Right lobe of liver (tissue), 6 donors: ENCODE data around the gene GRID2IP. TPM values are rescaled to one million over a fixed set of nuclear protein-coding genes. Genes with fewer than 3 reads are reported as not detected.

Experiments
- ATAC-seq, 4 donors: fragments of 200-7000 bp; cut with Tn5 transposase; one replicate each; pipeline ENCODE4 v1.9.1; 2020; ENCODE audit warnings: mild to moderate bottlenecking in 4 of 4, moderate library complexity in 4 of 4
- DNase-seq, 3 donors: peaks; one replicate each; pipeline ENCODE4 v3.0.0-alpha.2; 2020
- H3K27ac ChIP-seq, 3 donors: fragments of 200-600 bp; one replicate each; pipeline ENCODE4 v1.8.0; 2022
- H3K27me3 ChIP-seq, 2 donors: fragments of 200-600 bp; one replicate each; pipeline ENCODE4 v1.8.0; 2022
- H3K36me3 ChIP-seq, 4 donors: fragments of 200-600 bp; sonication (generic) in 1 of 4; one replicate each; pipeline versions ENCODE4 v1.5.1 to v1.8.0; 2017 to 2022; ENCODE audit warnings: control low read depth in 1 of 4
- H3K4me1 ChIP-seq, 4 donors: fragments of 200-600 bp; sonication (generic) in 1 of 4; one replicate each; pipeline versions ENCODE4 v1.5.1 to v1.8.0; 2017 to 2022; ENCODE audit warnings: control low read depth in 1 of 4
- H3K4me3 ChIP-seq, 3 donors: fragments of 200-600 bp; one replicate each; pipeline ENCODE4 v1.8.0; 2022
- H3K9me3 ChIP-seq, 4 donors: fragments of 200-600 bp; sonication (generic) in 1 of 4; one replicate each; pipeline versions ENCODE4 v1.5.1 to v1.8.0; 2017 to 2022; ENCODE audit warnings: control low read depth in 1 of 4
- POLR2A ChIP-seq: fragments of 450-650 bp; IDR thresholded peaks from one replicate; pipeline ENCODE4 v1.6.1; 2017; ENCODE audit warnings: antibody characterized with exemption, mild to moderate bottlenecking
- WGBS: methylation state at CpG from one replicate; pipeline ENCODE4 v1.1.6; 2018; ENCODE audit warnings: low coverage, low lambda C conversion rate; ENCODE audit not compliant: insufficient coverage; ENCODE audit errors: missing lambda C conversion rate; 5-methylcytosine and 5-hydroxymethylcytosine counted together
- intact Hi-C, 2 donors: fragments of 100-400 bp; cut with DNase I; formaldehyde crosslinking; loops; one replicate each; pipeline versions ENCODE4 v1.11.2 to v1.14.1; 2022
- total RNA-seq, 6 experiments: library from RNA; depleted of rRNA in 2 of 6; stranded (reverse); fragments of >200 nt in 2 of 6; fragmentation: NEBNext Ultra II Directional in 3 of 6; extraction: Animal tissue kit (Norgen Biotek cat#: 25700) in 3 of 6; gene quantifications; one replicate each; pipeline versions ENCODE4 v1.1.0 to v1.2.4, GENCODE V29; 2016 to 2023
- TF ChIP-seq, protein P1 (sequence below), 4 donors: fragments of 200-600 bp in 3 of 4; fragments of 450-650 bp in 1 of 4; IDR thresholded peaks; one replicate each; pipeline versions ENCODE4 v1.5.1 to v1.8.0; 2016 to 2022; ENCODE audit warnings: antibody characterized with exemption in 4 of 4, mild to moderate bottlenecking in 2 of 4
- donor health status: DM: no; HTN: yes; CAD: no.
- donor health status: DM: no; HTN: no; CAD: no.
- donor health status: DM: no; HTN: no; CAD: no.
- donor health status: DM: no; HTN: yes; CAD: no.
- donor health status: DM: no; HTN: yes; CAD: no.

Gene GRID2IP
- total RNA-seq, 6 experiments from 2014 or later: 0.05 to 0.07 TPM; not detected in 4

DNA sequence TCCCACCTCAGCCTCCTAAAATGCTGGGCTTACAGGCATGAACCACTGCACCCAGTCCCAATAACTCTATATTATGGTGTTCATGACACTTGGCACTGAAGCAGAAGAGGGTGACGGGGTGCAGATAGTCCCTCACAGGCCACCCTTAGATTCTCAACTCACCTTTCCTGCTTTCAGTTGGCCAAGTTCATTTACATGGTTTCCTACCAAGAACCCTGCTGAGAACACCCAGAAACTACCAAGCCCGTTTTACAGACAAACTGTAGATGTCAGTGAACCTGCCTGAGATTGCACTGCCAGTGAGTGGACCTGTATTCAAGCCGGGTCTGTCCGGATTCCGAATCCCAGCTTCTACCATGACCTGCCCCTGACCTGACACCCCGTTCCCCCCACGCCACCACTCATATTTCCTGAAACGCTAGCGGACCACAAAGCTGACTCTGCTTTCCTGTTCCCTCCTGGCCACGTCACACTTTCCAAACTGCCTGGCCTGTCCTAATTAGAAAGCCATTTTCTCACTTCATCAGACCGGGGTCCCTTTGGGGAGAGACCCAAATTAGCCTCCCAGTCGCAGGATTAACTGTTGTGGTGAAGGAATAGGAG is 17.3 kb downstream of the GRID2IP start:
- Histone ChIP-seq H3K9me3 (no peaks in the 10 kb centered on the region), H3K4me3 (no peak overlapping the region), H3K36me3 (no peaks in the 10 kb centered on the region), H3K27ac (no peak overlapping the region), H3K27me3 (no peaks in the 10 kb centered on the region), H3K4me1 (no peaks in the 10 kb centered on the region)
- intact Hi-C loops: no loop called here
- WGBS: 32% methylated on average over 7 of the region's 12 CpGs
- DNase-seq (no peak), ATAC-seq (peak in 3 of 4 donors; percentile 17 to 40 (median 26))
- TF ChIP-seq, protein P1, sequence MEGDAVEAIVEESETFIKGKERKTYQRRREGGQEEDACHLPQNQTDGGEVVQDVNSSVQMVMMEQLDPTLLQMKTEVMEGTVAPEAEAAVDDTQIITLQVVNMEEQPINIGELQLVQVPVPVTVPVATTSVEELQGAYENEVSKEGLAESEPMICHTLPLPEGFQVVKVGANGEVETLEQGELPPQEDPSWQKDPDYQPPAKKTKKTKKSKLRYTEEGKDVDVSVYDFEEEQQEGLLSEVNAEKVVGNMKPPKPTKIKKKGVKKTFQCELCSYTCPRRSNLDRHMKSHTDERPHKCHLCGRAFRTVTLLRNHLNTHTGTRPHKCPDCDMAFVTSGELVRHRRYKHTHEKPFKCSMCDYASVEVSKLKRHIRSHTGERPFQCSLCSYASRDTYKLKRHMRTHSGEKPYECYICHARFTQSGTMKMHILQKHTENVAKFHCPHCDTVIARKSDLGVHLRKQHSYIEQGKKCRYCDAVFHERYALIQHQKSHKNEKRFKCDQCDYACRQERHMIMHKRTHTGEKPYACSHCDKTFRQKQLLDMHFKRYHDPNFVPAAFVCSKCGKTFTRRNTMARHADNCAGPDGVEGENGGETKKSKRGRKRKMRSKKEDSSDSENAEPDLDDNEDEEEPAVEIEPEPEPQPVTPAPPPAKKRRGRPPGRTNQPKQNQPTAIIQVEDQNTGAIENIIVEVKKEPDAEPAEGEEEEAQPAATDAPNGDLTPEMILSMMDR (IDR thresholded peaks at IDR 0.05): no peak
- no peak for TF ChIP-seq POLR2A

- H3K4me3 ChIP-seq: no peak overlapping the region
- 40% methylated on average over 1 of the region's 7 CpGs for WGBS
- no peaks in the 10 kb centered on the region for H3K36me3 ChIP-seq
- intact Hi-C loops: no loop called here
- ATAC-seq (peak in 1 of 4 donors; percentile 8), DNase-seq (no peak)
- H3K9me3 ChIP-seq: no peaks in the 10 kb centered on the region
- H3K27ac ChIP-seq: no peak overlapping the region
- TF ChIP-seq, protein P1 (IDR thresholded peaks at IDR 0.05): no peak
- no peak for TF ChIP-seq POLR2A
- H3K27me3 ChIP-seq: no peaks in the 10 kb centered on the region
- H3K4me1 ChIP-seq: no peaks in the 10 kb centered on the region
Observed at GRCh38 chr7:6532516-6532915, 18.7 kb downstream of the GRID2IP start.

DNA sequence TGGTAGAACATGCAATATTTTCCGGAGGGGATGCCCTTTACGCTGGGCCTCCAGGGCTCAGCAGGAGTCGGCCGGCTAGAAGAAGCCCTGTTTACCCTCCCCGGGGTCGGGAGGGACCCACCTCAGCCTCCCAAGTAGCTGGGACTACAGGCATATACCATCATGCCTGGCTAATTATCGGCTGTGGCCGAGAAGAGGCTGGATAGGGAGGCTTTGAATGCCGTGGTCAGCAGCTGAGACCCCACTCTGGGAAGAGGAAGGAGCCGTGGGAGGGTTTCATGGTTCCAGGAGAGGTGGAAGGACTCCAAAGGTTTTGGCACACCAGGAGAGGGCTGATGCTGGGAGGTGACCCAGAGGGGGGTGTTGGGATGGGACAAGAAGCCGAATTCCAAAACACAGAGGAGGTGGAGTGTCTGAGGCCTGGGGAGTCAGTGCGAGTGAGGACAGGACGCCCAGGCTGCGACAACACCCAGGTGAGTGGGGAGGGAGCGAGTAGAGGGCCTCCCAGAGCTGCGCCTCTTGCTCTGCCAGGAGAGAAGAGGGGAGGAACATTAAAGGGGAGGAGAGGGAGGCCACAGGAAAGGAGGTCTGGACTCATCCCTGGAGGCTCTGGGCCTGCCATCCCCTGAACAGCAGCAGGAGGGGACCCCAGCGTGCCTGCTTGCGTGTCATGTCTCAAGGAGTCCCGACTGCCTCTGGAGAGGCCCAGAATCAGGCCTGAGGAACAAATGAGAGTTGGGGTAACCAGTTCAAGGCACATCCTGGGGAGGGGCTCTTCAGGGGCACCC is 19.6 kb downstream of the GRID2IP start:
- H3K27me3 ChIP-seq: no peaks in the 10 kb centered on the region
- intact Hi-C loops: no loop called here
- H3K4me3 ChIP-seq: no peak overlapping the region

GRCh38 chr7:6530626-6531491 is 20.4 kb downstream of the GRID2IP start:
- H3K27me3 ChIP-seq: no peaks in the 10 kb centered on the region
- WGBS: 9% methylated on average over 22 of the region's 74 CpGs
- DNase-seq: no peak
- TF ChIP-seq POLR2A: no peak
- TF ChIP-seq, protein P1 (IDR thresholded peaks at IDR 0.05): no peak
- no peaks in the 10 kb centered on the region for H3K9me3 ChIP-seq
- H3K27ac ChIP-seq: no peak overlapping the region
- H3K4me1 ChIP-seq: peaks cover 0 to 3% (median 0%) of the 10 kb centered on the region in 4 donors
- peak in 3 of 4 donors; percentile 13 to 51 (median 24) for ATAC-seq
- intact Hi-C loops: no loop called here
- no peaks in the 10 kb centered on the region for H3K36me3 ChIP-seq
- H3K4me3 ChIP-seq: peak overlapping the region in 1 of 3 donors; percentile 24

More for the DNA sequence above, 19.6 kb downstream of the GRID2IP start:
- WGBS: 3% methylated on average over 10 of the region's 19 CpGs
- Histone ChIP-seq H3K27ac (no peak overlapping the region), H3K4me1 (no peaks in the 10 kb centered on the region), H3K9me3 (no peaks in the 10 kb centered on the region), H3K36me3 (no peaks in the 10 kb centered on the region)
- ATAC-seq: no peak
- no peak for DNase-seq
- TF ChIP-seq POLR2A: no peak
- TF ChIP-seq, protein P1 (IDR thresholded peaks at IDR 0.05): no peak
